Measurements from ENCODE around the gene SEMA3G. TPM values are rescaled to one million over a fixed set of nuclear protein-coding genes. Genes with fewer than 3 reads are reported as not detected.

The SEMA3G gene
- total RNA-seq, 1 donor from 2014 or later = 8.3 TPM

DNA sequence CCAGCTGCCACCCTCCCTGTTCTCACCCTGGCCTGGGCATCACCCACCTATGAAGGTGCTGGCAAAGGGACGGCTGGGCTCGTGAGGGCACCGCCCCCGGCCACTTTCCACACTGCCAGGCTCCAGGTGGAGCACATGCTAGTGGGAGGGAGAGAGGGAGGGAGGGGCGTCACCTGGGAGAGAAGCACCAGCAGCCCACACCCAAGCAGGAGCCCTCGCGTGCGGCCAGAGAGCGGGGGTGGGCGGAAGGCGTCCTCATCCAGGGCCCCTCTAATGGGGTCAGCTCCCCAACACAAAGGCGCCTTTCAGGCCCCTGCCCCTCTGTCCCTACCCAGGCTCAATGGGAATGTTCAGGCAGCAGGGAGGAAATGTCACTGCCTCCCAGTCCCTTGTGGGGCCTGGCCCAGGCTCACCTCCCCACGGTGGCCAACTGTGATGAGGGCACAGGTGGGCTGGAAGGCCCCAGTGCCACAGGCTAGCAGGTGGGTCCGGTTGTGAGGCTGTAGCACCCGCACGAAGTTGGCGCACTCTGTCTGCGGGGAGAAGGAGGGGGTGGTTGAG lies 3.1 kb downstream of the SEMA3G start:
- H3K27me3 ChIP-seq = no peaks in the 10 kb centered on the region
- intact Hi-C loops (cut with DNase I) = no loop called here
- H3K27ac ChIP-seq = no peak overlapping the region
- DNase-seq (ENCODE audit: extremely low spot score in 2 of 2) = no peak
- H3K4me1 ChIP-seq = peaks cover 19% of the 10 kb centered on the region
- H3K4me3 ChIP-seq = no peak overlapping the region
- no peaks in the 10 kb centered on the region for H3K36me3 ChIP-seq
- H3K9me3 ChIP-seq = no peaks in the 10 kb centered on the region
- TF ChIP-seq POLR2A (IDR thresholded peaks at IDR 0.05) (no peak), POLR2AphosphoS5 (IDR thresholded peaks at IDR 0.05; ENCODE audit: insufficient read depth in 1 of 2, low read depth in 1 of 2) (no peak), CTCF (IDR thresholded peaks at IDR 0.05) (no peak)

- no peak for TF ChIP-seq CTCF (IDR thresholded peaks at IDR 0.05)
- no peak for TF ChIP-seq POLR2AphosphoS5 (IDR thresholded peaks at IDR 0.05; ENCODE audit: insufficient read depth in 1 of 2, low read depth in 1 of 2)
- no peak for TF ChIP-seq POLR2A (IDR thresholded peaks at IDR 0.05)
- no peak for DNase-seq (ENCODE audit: extremely low spot score in 2 of 2)
- no peaks in the 10 kb centered on the region for H3K36me3 ChIP-seq
- H3K27me3 ChIP-seq = no peaks in the 10 kb centered on the region
- no peaks in the 10 kb centered on the region for H3K9me3 ChIP-seq
- H3K4me1 ChIP-seq = peaks cover 25% of the 10 kb centered on the region
- H3K27ac ChIP-seq = no peak overlapping the region
- no peak overlapping the region for H3K4me3 ChIP-seq
- intact Hi-C loops (cut with DNase I) = no loop called here
These were observed 3.7 kb downstream of the SEMA3G start for GRCh38 chr3:52441091-52441771.

DNA sequence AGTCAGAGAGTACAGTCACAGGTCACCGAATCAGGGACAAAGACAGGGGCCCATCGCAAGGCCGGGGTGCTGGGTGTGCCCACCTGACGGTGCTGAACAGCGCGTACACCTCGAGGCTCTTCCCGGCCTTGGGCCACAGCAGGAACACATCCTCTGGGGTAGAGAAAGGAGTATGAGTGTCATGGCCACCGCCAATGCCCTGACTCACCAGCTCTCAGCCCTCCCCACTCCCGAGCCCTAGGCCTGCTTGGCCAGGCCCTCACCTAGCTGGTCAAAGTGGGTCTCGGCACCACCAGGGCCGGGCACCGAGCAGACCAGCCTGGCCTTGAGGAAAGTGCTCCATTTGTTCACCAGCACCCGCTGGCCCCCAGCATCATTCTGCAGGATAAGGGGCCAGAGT lies 4.2 kb downstream of the SEMA3G start:
- no peaks in the 10 kb centered on the region for H3K27me3 ChIP-seq
- TF ChIP-seq CTCF (IDR thresholded peaks at IDR 0.05) (no peak), POLR2AphosphoS5 (IDR thresholded peaks at IDR 0.05; ENCODE audit: insufficient read depth in 1 of 2, low read depth in 1 of 2) (no peak), POLR2A (IDR thresholded peaks at IDR 0.05) (no peak)
- intact Hi-C loops (cut with DNase I) = no loop called here
- no peaks in the 10 kb centered on the region for H3K36me3 ChIP-seq
- no peak for DNase-seq (ENCODE audit: extremely low spot score in 2 of 2)
- no peaks in the 10 kb centered on the region for H3K9me3 ChIP-seq
- H3K4me3 ChIP-seq = no peak overlapping the region
- H3K27ac ChIP-seq = no peak overlapping the region
- H3K4me1 ChIP-seq = peaks cover 25% of the 10 kb centered on the region

DNA sequence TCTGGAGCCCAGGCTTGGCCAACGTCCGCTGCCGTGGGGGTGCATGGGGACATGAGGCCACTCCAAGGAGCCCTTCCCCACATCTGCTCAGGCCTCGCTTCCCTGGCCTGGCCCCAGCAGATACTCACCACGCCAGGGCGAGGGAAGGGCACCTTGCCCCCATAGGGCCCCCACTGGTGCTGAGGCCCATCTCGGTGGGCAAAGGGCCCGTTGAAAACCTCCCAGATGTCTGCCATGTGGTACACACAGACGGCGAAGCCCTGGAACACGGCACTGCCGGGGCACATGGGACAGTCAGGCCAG lies 4.7 kb downstream of the SEMA3G start:
- H3K36me3 ChIP-seq = no peaks in the 10 kb centered on the region
- H3K27me3 ChIP-seq = no peaks in the 10 kb centered on the region
- intact Hi-C loops (cut with DNase I) = no loop called here
- peaks cover 25% of the 10 kb centered on the region for H3K4me1 ChIP-seq
- no peak for DNase-seq (ENCODE audit: extremely low spot score in 2 of 2)
- H3K4me3 ChIP-seq = no peak overlapping the region
- TF ChIP-seq CTCF (IDR thresholded peaks at IDR 0.05) = no peak
- TF ChIP-seq POLR2AphosphoS5 (IDR thresholded peaks at IDR 0.05; ENCODE audit: insufficient read depth in 1 of 2, low read depth in 1 of 2) = no peak
- TF ChIP-seq POLR2A (IDR thresholded peaks at IDR 0.05) = no peak
- H3K9me3 ChIP-seq = no peaks in the 10 kb centered on the region
- H3K27ac ChIP-seq = no peak overlapping the region

DNA sequence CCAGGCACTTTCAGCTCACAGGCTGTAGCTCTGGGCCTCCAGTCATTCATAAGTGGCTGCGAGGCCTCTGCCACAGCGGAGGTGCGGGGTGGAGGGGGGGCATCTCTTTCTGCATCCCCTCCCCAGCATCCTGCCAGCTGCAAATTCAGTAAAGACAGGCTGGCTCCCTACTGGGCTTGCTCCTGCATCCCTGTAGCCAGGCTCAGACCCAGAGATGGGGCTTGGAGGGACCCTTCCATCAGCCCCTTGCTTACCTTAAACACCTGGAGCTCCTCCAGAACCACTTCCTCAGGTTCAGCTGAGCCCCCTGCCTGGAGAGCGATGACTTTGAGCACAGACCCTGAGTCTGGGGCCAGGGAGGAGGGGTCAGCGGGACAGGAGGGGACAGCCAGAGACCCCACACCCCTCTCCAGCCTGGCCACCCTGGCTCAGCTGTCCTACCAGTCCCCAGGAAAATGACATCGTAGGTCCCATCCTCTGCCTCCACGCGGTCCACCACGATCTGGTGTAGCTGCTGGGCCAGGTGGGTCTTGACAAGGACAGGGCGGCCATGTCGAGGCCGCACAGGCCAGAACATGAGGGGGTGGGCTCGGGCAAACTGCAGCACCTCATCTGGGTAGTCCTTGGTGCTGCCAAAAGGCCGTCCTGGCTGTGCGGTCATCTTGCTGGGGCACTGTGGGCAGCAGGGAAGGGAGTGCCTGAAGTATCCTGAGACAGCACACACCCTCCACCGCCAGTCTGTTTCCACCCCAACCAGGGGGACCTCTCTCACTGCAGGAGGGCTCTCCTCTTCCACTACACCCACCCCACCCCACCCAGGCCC lies 5.3 kb downstream of the SEMA3G start:
- Histone ChIP-seq H3K27ac (no peak overlapping the region), H3K9me3 (no peaks in the 10 kb centered on the region), H3K4me1 (peaks cover 25% of the 10 kb centered on the region), H3K36me3 (no peaks in the 10 kb centered on the region), H3K4me3 (no peak overlapping the region), H3K27me3 (no peaks in the 10 kb centered on the region)
- intact Hi-C loops (cut with DNase I) = no loop called here
- TF ChIP-seq CTCF (IDR thresholded peaks at IDR 0.05) (no peak), POLR2A (IDR thresholded peaks at IDR 0.05) (no peak), POLR2AphosphoS5 (IDR thresholded peaks at IDR 0.05; ENCODE audit: insufficient read depth in 1 of 2, low read depth in 1 of 2) (no peak)
- DNase-seq (ENCODE audit: extremely low spot score in 2 of 2) = no peak
